ENCODE results near the gene KCTD19. TPM values are rescaled to one million over a fixed set of nuclear protein-coding genes. Genes with fewer than 3 reads are reported as not detected.

The KCTD19 gene
- total RNA-seq, 1 experiment from 2014 or later = not detected

- peaks cover 5% of the 10 kb centered on the region for H3K4me1 ChIP-seq
- no peak overlapping the region for H3K4me3 ChIP-seq (ENCODE audit: low read depth, low read length)
- H3K27me3 ChIP-seq (replicated peaks; ENCODE audit: control insufficient read depth, insufficient read depth, low read length) = no peaks in the 10 kb centered on the region
- H3K4me3 Mint-ChIP-seq (ENCODE audit: unreplicated experiment) = no peak overlapping the region
- CTCF ChIA-PET = no interaction called here
- intact Hi-C loops (cut with micrococcal nuclease; ENCODE audit: unreplicated experiment) = no loop called here
- no peak overlapping the region for H3K27ac Mint-ChIP-seq (ENCODE audit: unreplicated experiment)
- TF ChIP-seq CTCF (IDR thresholded peaks at IDR 0.05; ENCODE audit: insufficient read depth in 1 of 2, low read depth in 1 of 2, low read length in 1 of 2, severe bottlenecking in 1 of 2, unreplicated experiment in 1 of 2) = no peak
- H3K9me3 Mint-ChIP-seq (ENCODE audit: unreplicated experiment) = no peaks in the 10 kb centered on the region
- H3K36me3 Mint-ChIP-seq (ENCODE audit: insufficient read depth, unreplicated experiment) = no peaks in the 10 kb centered on the region
- H3K27me3 Mint-ChIP-seq (ENCODE audit: insufficient read depth, unreplicated experiment) = no peaks in the 10 kb centered on the region
- H3K4me1 Mint-ChIP-seq (ENCODE audit: low read depth, unreplicated experiment) = peaks cover 8% of the 10 kb centered on the region
- no peaks in the 10 kb centered on the region for H3K36me3 ChIP-seq (ENCODE audit: control insufficient read depth, insufficient read depth, low read length)
- no peak for DNase-seq
- H3K9me3 ChIP-seq = no peaks in the 10 kb centered on the region
- POLR2A ChIA-PET = no interaction called here
- BruUV-seq (replicated peaks) = no TSS peak
Measured at GRCh38 chr16:67310561-67310960, 16.0 kb downstream of the KCTD19 start.

- Mint-ChIP-seq H3K36me3 (ENCODE audit: insufficient read depth, unreplicated experiment) (no peaks in the 10 kb centered on the region), H3K4me1 (ENCODE audit: low read depth, unreplicated experiment) (no peaks in the 10 kb centered on the region), H3K27ac (ENCODE audit: unreplicated experiment) (no peak overlapping the region), H3K4me3 (ENCODE audit: unreplicated experiment) (no peak overlapping the region), H3K27me3 (ENCODE audit: insufficient read depth, unreplicated experiment) (no peaks in the 10 kb centered on the region), H3K9me3 (ENCODE audit: unreplicated experiment) (no peaks in the 10 kb centered on the region)
- Histone ChIP-seq H3K4me1 (no peaks in the 10 kb centered on the region), H3K9me3 (peaks cover 8% of the 10 kb centered on the region; the same call in 1 of the 2 replicates), H3K27me3 (replicated peaks; ENCODE audit: control insufficient read depth, insufficient read depth, low read length) (no peaks in the 10 kb centered on the region), H3K36me3 (ENCODE audit: control insufficient read depth, insufficient read depth, low read length) (no peaks in the 10 kb centered on the region), H3K4me3 (ENCODE audit: low read depth, low read length) (no peak overlapping the region)
- TF ChIP-seq CTCF (IDR thresholded peaks at IDR 0.05; ENCODE audit: insufficient read depth in 1 of 2, low read depth in 1 of 2, low read length in 1 of 2, severe bottlenecking in 1 of 2, unreplicated experiment in 1 of 2) = no peak
- CTCF ChIA-PET = no interaction called here
- no peak for DNase-seq
- POLR2A ChIA-PET = no interaction called here
- BruUV-seq (replicated peaks) = no TSS peak
- intact Hi-C loops (cut with micrococcal nuclease; ENCODE audit: unreplicated experiment) = no loop called here
Measured at GRCh38 chr16:67305216-67306071, 21.1 kb downstream of the KCTD19 start.

- CTCF ChIA-PET = no interaction called here
- intact Hi-C loops (cut with micrococcal nuclease; ENCODE audit: unreplicated experiment) = no loop called here
- Mint-ChIP-seq H3K27me3 (ENCODE audit: insufficient read depth, unreplicated experiment) (no peaks in the 10 kb centered on the region), H3K27ac (ENCODE audit: unreplicated experiment) (no peak overlapping the region), H3K4me1 (ENCODE audit: low read depth, unreplicated experiment) (no peaks in the 10 kb centered on the region), H3K9me3 (ENCODE audit: unreplicated experiment) (no peaks in the 10 kb centered on the region), H3K36me3 (ENCODE audit: insufficient read depth, unreplicated experiment) (no peaks in the 10 kb centered on the region), H3K4me3 (ENCODE audit: unreplicated experiment) (no peak overlapping the region)
- no peak for TF ChIP-seq CTCF (IDR thresholded peaks at IDR 0.05; ENCODE audit: insufficient read depth in 1 of 2, low read depth in 1 of 2, low read length in 1 of 2, severe bottlenecking in 1 of 2, unreplicated experiment in 1 of 2)
- Histone ChIP-seq H3K27me3 (replicated peaks; ENCODE audit: control insufficient read depth, insufficient read depth, low read length) (no peaks in the 10 kb centered on the region), H3K4me3 (ENCODE audit: low read depth, low read length) (no peak overlapping the region), H3K4me1 (no peaks in the 10 kb centered on the region), H3K9me3 (peaks cover 8% of the 10 kb centered on the region; the same call in 1 of the 2 replicates), H3K36me3 (ENCODE audit: control insufficient read depth, insufficient read depth, low read length) (no peaks in the 10 kb centered on the region)
- POLR2A ChIA-PET = no interaction called here
- DNase-seq = no peak
- BruUV-seq (replicated peaks) = no TSS peak
Measured at GRCh38 chr16:67304020-67304419, 22.5 kb downstream of the KCTD19 start.
